ENCODE measurements around the gene ETFRF1.

Gene ETFRF1

GRCh38 chr12:25249931-25250738, 55.1 kb downstream of the ETFRF1 start:
- TF ChIP-seq CTCF (IDR thresholded peaks at IDR 0.05; ENCODE audit: insufficient read depth, low read length), result no peak
- TF ChIP-seq, protein P1, sequence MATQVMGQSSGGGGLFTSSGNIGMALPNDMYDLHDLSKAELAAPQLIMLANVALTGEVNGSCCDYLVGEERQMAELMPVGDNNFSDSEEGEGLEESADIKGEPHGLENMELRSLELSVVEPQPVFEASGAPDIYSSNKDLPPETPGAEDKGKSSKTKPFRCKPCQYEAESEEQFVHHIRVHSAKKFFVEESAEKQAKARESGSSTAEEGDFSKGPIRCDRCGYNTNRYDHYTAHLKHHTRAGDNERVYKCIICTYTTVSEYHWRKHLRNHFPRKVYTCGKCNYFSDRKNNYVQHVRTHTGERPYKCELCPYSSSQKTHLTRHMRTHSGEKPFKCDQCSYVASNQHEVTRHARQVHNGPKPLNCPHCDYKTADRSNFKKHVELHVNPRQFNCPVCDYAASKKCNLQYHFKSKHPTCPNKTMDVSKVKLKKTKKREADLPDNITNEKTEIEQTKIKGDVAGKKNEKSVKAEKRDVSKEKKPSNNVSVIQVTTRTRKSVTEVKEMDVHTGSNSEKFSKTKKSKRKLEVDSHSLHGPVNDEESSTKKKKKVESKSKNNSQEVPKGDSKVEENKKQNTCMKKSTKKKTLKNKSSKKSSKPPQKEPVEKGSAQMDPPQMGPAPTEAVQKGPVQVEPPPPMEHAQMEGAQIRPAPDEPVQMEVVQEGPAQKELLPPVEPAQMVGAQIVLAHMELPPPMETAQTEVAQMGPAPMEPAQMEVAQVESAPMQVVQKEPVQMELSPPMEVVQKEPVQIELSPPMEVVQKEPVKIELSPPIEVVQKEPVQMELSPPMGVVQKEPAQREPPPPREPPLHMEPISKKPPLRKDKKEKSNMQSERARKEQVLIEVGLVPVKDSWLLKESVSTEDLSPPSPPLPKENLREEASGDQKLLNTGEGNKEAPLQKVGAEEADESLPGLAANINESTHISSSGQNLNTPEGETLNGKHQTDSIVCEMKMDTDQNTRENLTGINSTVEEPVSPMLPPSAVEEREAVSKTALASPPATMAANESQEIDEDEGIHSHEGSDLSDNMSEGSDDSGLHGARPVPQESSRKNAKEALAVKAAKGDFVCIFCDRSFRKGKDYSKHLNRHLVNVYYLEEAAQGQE (IDR thresholded peaks at IDR 0.05; ENCODE audit: insufficient replicate concordance, low read depth), result no peak
- no peak for TF ChIP-seq POLR2AphosphoS5 (IDR thresholded peaks at IDR 0.05; ENCODE audit: low read depth)
- TF ChIP-seq SPI1 (IDR thresholded peaks at IDR 0.05; ENCODE audit: borderline replicate concordance, low read depth), result no peak
- TF ChIP-seq GABPA (IDR thresholded peaks at IDR 0.05; ENCODE audit: low read depth), result 0 out of 2 replicates have a peak, but pooled peaks have one; percentile 6
- peak overlapping the region; percentile 94 for H3K4me3 ChIP-seq (replicated peaks; ENCODE audit: insufficient read depth, low read length)
- no peaks in the 10 kb centered on the region for H3K27me3 ChIP-seq (ENCODE audit: insufficient read depth, poor library complexity, severe bottlenecking)
- DNase-seq (ENCODE audit: low read depth in 1 of 2, low spot score in 1 of 2), result peak in 1 of 2 experiments; percentile 58
- H3K27ac ChIP-seq (replicated peaks), result peak overlapping the region; percentile 66

DNA sequence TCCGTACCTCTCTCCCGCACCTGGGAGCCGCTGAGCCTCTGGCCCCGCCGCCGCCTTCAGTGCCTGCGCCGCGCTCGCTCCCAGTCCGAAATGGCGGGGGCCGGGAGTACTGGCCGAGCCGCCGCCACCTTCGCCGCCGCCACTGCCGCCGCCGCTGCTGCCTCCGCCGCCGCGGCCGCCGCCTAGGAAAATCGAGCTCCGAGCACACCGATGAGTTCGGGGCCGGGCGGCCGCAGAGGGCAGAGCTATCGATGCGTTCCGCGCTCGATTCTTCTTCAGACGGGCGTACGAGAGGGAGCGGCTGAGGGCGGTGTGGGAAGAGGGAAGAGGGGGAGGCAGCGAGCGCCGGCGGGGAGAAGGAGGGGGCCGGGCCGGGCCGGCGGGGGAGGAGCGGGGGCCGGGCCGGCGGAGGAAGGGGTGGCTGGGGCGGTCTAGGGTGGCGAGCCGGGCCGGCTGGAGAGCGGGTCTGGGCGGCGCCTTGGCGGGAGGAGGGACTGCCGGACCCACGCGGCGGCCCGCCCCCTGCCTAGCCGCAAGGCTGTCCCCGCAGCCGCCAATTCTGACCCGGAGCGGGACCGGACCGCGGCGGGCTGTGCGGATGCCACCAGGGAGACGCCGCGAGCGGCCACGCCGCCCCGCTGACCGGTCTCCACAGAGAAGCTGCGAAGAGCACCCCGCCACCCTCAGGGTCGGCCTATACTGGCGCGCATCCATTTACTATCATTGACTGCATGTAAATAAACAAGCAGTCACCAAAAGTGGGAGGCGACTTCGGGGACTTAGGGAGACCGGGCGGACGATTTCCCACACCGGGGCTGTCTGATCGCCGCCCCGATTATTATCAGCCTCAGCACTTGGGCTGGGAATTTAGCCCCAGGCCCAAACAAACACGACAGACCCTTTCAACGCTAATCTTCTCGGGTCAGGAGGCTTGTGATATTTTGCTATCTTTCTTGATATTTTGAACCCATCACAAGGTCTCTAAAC, 56.0 kb downstream of the ETFRF1 start, which contains the start of gene KRAS:
Gene KRAS (minus strand): TSS at position 186 of the 987 bp plus-strand sequence.
- Histone ChIP-seq H3K27me3 (ENCODE audit: insufficient read depth, poor library complexity, severe bottlenecking) (no peaks in the 10 kb centered on the region), H3K27ac (replicated peaks) (peak within 1 kb of the TSS; percentile 66), H3K4me3 (replicated peaks; ENCODE audit: insufficient read depth, low read length) (peak within 1 kb of the TSS; percentile 94)
- TF ChIP-seq POLR2AphosphoS5 (IDR thresholded peaks at IDR 0.05; ENCODE audit: low read depth) (peak; percentile 62), SPI1 (IDR thresholded peaks at IDR 0.05; ENCODE audit: borderline replicate concordance, low read depth) (no peak), GABPA (IDR thresholded peaks at IDR 0.05; ENCODE audit: low read depth) (0 out of 2 replicates have a peak, but pooled peaks have one; percentile 3)
- DNase-seq (ENCODE audit: low read depth in 1 of 2, low spot score in 1 of 2), result peak; percentile 82 to 94

GRCh38 chr12:25251769-25252168, 56.7 kb downstream of the ETFRF1 start:
- Histone ChIP-seq H3K27me3 (ENCODE audit: insufficient read depth, poor library complexity, severe bottlenecking) (no peaks in the 10 kb centered on the region), H3K27ac (replicated peaks) (no peak overlapping the region), H3K4me3 (replicated peaks; ENCODE audit: insufficient read depth, low read length) (no peak overlapping the region)
- no peak for DNase-seq (ENCODE audit: low read depth in 1 of 2, low spot score in 1 of 2)
- TF ChIP-seq GABPA (IDR thresholded peaks at IDR 0.05; ENCODE audit: low read depth) (no peak), CTCF (IDR thresholded peaks at IDR 0.05; ENCODE audit: insufficient read depth, low read length) (no peak), SPI1 (IDR thresholded peaks at IDR 0.05; ENCODE audit: borderline replicate concordance, low read depth) (no peak), POLR2AphosphoS5 (IDR thresholded peaks at IDR 0.05; ENCODE audit: low read depth) (no peak)
- TF ChIP-seq, protein P1 (IDR thresholded peaks at IDR 0.05; ENCODE audit: insufficient replicate concordance, low read depth), result no peak

Data from HL-60 (cell line).